Tibial nerve (tissue), 3 donors: ENCODE results near the gene ATXN1L.

Experiments
- POLR2A ChIP-seq, 2 donors: fragments of 450-650 bp; IDR thresholded peaks; one replicate each; pipeline ENCODE4 v1.6.1; 2017; ENCODE audit warnings: antibody characterized with exemption in 2 of 2, mild to moderate bottlenecking in 2 of 2, moderate library complexity in 2 of 2
- TF ChIP-seq, protein P1 (sequence below), 5 experiments: fragments of 200-600 bp in 3 of 5; fragments of 450-650 bp in 2 of 5; sonication (generic) in 3 of 5; IDR thresholded peaks; one replicate each; pipeline ENCODE4 v1.5.1; 2016 to 2019; ENCODE audit warnings: antibody characterized with exemption in 5 of 5, mild to moderate bottlenecking in 3 of 5, moderate library complexity in 2 of 5

DNA sequence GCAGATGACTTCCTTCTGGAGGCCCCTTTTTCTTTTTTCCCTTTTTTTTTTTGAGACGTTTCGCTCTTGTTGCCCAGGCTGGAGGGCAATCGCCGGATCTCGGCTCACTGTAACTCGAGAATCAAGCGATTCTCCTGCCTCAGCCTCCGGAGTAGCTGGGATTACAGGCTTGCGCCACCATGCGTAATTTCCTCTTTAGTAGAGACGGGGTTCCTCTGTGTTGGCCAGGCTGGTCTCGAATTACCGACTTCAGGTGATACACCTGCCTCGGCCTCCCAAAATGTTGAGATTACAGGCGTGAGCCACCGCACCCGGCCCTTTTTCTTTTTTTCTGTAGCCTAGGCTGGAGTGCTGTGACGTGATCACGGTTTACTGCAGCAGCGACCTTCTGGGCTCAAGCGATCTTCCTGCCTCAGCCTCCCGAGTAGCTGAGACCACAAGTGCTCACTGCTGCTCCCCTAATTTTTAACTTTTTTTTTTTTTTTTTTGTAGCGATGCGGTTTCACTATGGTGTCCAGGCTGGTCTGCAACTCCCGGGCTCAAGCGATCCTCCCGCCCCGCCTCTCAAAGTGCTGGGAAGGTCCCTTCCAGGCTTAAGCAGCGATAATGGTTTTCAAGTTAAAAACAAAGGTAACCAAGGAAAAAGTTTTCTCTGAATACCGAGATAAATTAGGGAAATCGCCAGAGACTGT, 48.6 kb downstream of the ATXN1L start:
- TF ChIP-seq, protein P1, sequence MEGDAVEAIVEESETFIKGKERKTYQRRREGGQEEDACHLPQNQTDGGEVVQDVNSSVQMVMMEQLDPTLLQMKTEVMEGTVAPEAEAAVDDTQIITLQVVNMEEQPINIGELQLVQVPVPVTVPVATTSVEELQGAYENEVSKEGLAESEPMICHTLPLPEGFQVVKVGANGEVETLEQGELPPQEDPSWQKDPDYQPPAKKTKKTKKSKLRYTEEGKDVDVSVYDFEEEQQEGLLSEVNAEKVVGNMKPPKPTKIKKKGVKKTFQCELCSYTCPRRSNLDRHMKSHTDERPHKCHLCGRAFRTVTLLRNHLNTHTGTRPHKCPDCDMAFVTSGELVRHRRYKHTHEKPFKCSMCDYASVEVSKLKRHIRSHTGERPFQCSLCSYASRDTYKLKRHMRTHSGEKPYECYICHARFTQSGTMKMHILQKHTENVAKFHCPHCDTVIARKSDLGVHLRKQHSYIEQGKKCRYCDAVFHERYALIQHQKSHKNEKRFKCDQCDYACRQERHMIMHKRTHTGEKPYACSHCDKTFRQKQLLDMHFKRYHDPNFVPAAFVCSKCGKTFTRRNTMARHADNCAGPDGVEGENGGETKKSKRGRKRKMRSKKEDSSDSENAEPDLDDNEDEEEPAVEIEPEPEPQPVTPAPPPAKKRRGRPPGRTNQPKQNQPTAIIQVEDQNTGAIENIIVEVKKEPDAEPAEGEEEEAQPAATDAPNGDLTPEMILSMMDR (IDR thresholded peaks at IDR 0.05), result no peak
- TF ChIP-seq POLR2A (IDR thresholded peaks at IDR 0.05), result peak in 1 of 2 donors; percentile 14
